Progenitor cell of endocrine pancreas (in vitro differentiated cells): ENCODE results near the gene UGT2A2. TPM values are rescaled to one million over a fixed set of nuclear protein-coding genes. Genes with fewer than 3 reads are reported as not detected.
A peak's percentile ranks its signal among the peaks of the same experiment; 100 is the strongest.

Experiments
- DNase-seq: peaks from one replicate; pipeline ENCODE4 v3.0.0; 2021; ENCODE audit warnings: low spot score; ENCODE audit not compliant: unreplicated experiment
- H3K27ac Mint-ChIP-seq: 2 replicates; pipeline ENCODE4 v1.8.0; 2021; ENCODE audit warnings: mild to moderate bottlenecking, moderate library complexity, mixed read lengths
- H3K27me3 Mint-ChIP-seq: 2 replicates; pipeline ENCODE4 v1.8.0; 2021; ENCODE audit warnings: mixed read lengths
- H3K36me3 Mint-ChIP-seq: 2 replicates; pipeline ENCODE4 v1.8.0; 2022; ENCODE audit warnings: mixed read lengths; ENCODE audit not compliant: insufficient read depth
- H3K4me1 Mint-ChIP-seq: 2 replicates; pipeline ENCODE4 v1.8.0; 2021; ENCODE audit warnings: low read depth, mixed read lengths
- H3K4me3 Mint-ChIP-seq: 2 replicates; pipeline ENCODE4 v1.8.0; 2021; ENCODE audit warnings: low read depth, mild to moderate bottlenecking, moderate library complexity, mixed read lengths
- H3K9me3 Mint-ChIP-seq: 2 replicates; pipeline ENCODE4 v1.8.0; 2021; ENCODE audit warnings: low read depth, mixed read lengths
- total RNA-seq: library from RNA; stranded (reverse); gene quantifications from 2 replicates; pipeline ENCODE4 v1.2.1, GENCODE V29; 2021
- TF ChIP-seq, protein P1 (sequence below): fragments of 200-600 bp; sonication (generic); IDR thresholded peaks from one replicate; pipeline ENCODE4 v1.5.0; 2021; ENCODE audit warnings: antibody characterized with exemption, mild to moderate bottlenecking; ENCODE audit not compliant: unreplicated experiment

The UGT2A2 gene
- total RNA-seq, 1 donor from 2014 or later: not detected

DNA sequence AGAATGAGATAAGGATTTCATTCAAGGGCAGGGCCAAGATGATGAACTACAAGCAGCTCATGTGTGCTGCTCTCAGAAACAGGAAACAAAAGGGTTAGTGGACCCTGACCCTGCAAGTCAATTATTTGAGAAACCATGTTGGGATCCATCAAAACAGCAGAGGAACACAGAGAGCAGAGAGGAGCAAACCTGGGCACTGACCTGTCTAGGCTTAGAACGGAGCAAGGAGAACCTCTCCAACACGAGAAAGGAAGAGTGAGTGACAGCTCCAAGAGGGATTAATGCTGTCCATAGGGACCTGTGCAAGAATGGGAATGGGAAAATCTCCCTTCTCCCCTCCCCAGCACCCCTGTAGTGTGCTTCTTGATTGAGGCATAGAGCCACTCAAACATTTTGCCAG is 89.8 kb downstream of the UGT2A2 start:
- Mint-ChIP-seq H3K4me1 (peaks cover 16% of the 10 kb centered on the region), H3K9me3 (peaks cover 11% of the 10 kb centered on the region), H3K36me3 (no peaks in the 10 kb centered on the region), H3K27me3 (no peaks in the 10 kb centered on the region), H3K27ac (no peak overlapping the region), H3K4me3 (no peak overlapping the region)
- DNase-seq: no peak
- TF ChIP-seq, protein P1, sequence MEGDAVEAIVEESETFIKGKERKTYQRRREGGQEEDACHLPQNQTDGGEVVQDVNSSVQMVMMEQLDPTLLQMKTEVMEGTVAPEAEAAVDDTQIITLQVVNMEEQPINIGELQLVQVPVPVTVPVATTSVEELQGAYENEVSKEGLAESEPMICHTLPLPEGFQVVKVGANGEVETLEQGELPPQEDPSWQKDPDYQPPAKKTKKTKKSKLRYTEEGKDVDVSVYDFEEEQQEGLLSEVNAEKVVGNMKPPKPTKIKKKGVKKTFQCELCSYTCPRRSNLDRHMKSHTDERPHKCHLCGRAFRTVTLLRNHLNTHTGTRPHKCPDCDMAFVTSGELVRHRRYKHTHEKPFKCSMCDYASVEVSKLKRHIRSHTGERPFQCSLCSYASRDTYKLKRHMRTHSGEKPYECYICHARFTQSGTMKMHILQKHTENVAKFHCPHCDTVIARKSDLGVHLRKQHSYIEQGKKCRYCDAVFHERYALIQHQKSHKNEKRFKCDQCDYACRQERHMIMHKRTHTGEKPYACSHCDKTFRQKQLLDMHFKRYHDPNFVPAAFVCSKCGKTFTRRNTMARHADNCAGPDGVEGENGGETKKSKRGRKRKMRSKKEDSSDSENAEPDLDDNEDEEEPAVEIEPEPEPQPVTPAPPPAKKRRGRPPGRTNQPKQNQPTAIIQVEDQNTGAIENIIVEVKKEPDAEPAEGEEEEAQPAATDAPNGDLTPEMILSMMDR: no peak

DNA sequence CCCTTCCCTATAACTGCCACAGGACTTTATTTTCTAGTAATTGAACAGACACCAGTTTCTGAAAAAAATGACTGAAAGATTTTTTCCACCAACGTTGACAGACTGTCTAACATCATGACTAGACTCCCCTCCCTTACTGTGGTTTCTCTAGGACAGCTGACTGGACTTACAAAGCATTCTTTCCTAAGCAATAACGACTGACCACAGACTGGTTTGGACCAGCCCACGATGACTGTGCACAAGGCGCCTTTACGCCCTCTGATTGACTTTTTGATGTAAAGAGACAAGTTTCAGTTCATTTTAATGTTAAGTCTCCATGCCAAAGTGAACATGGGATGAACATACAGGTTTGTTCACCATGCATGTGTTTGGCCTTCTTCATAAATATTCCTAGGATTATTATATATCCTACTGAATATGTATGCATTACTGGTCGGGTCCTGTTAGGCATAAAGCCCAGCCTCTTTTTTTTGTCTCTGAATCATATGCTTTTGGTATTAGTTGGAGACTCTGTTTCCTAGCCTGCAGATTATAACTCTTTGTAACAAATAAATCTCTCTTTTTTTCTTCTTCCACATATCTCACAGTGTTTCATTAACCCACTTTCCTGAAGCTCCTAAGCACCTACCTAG is 93.2 kb downstream of the UGT2A2 start:
- Mint-ChIP-seq H3K4me3 (no peak overlapping the region), H3K36me3 (no peaks in the 10 kb centered on the region)

More for the DNA sequence above, 93.2 kb downstream of the UGT2A2 start:
- peaks cover 5% of the 10 kb centered on the region for H3K9me3 Mint-ChIP-seq
- H3K27ac Mint-ChIP-seq: peak overlapping the region; percentile 13
- TF ChIP-seq, protein P1: no peak
- peaks cover 21% of the 10 kb centered on the region for H3K4me1 Mint-ChIP-seq
- no peaks in the 10 kb centered on the region for H3K27me3 Mint-ChIP-seq
- no peak for DNase-seq

Other genes starting within 250 kb of the UGT2A2 start
- gene UGT2B4, start 143.7 kb downstream of the UGT2A2 start, total RNA-seq: 0.26 and 0.75 TPM in 2 replicates
- gene UGT2A1, start 13.6 kb upstream of the UGT2A2 start, total RNA-seq: not detected in 2 replicates
- 0.46 and 0.82 TPM in 2 replicates for gene SULT1B1, start 121.0 kb upstream of the UGT2A2 start, total RNA-seq
- gene SULT1E1, start 220.5 kb upstream of the UGT2A2 start, total RNA-seq: 15.3 and 24.9 TPM in 2 replicates